HG03108 (cell line): Measurements from ENCODE around the gene RASAL2.

Experiments
- ATAC-seq: cut with Tn5 transposase; IDR thresholded peaks from one replicate; pipeline ENCODE4 v1.9.1; 2021; ENCODE audit warnings: moderate library complexity; ENCODE audit not compliant: unreplicated experiment

RASAL2 gene

DNA sequence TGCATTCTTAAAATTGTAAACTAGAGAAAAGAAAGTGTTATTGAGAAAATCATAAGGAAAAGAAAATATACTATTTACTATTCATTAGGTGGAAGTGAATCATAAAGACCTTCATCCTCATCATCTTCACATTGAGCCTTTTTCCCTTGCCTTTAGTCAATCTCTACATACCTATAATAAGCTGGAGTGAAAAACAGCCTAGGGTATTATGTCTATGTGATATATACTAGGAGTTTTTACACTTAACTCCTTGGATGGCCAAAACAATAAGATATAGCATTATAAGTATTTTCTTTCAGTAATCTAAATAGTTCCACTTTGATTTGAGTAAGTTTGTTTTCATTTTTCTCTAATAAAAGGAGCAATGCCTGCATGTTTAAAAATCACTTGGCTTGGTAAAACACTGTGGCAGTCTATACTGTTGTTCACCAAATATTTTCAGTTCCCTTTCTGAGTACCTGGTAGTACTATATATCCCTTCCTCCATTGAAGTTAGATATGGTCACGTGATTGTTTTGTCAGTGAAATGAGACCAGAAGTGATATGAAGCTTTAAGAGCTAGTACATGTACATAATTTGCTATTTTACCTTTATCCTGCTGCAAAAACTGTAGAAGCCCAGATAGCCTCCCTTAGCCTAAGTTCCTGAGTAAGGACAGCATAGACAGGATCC is 324.5 kb downstream of the RASAL2 start:
- ATAC-seq: peak; percentile 80

- no peak for ATAC-seq
Observed at GRCh38 chr1:178434360-178434759, 340.5 kb downstream of the RASAL2 start.

DNA sequence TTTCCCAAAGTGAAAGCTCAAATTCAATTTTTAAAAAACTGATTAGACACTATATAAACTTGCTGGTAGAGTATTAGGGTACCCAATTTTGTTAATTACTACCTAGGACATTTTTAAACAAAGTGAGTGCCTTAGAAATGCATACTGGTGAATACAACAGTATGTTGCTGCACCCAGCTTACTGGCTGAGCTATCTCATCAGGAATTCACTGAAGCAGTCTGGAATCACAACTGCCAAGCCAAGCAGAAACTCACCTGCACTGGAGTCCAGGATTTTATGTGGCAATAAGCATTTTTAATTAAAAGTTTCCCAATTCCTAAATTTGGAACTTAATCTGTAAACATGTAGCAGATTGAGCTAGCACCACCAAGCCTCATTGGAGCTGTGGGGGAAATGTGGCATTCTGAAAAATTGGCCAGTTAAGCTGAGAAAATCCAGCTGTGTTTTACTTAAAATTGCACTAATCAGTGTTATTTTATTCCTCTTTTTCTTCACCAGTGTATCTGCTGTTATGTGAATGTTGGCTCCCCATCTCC is 341.1 kb downstream of the RASAL2 start:
- ATAC-seq: no peak

DNA sequence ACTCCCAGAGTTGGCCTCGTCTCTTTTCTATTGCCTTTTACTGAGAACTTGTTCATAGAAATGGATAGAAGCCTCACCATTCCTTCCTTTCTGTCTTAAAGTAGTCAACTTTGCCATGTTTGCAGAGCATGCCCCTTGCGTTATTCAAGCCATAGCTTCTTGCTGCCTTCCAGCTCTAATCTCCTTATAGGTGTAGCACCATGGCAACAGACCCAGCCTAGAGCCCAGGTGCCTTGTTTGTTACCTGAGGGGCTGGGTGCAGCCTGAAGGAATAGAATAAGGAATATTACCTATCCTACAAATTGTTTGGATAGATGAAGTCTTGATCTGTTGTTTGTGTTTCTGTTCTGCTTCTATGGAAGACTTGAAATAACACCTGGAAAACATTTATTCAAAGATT is 343.0 kb downstream of the RASAL2 start:
- no peak for ATAC-seq

DNA sequence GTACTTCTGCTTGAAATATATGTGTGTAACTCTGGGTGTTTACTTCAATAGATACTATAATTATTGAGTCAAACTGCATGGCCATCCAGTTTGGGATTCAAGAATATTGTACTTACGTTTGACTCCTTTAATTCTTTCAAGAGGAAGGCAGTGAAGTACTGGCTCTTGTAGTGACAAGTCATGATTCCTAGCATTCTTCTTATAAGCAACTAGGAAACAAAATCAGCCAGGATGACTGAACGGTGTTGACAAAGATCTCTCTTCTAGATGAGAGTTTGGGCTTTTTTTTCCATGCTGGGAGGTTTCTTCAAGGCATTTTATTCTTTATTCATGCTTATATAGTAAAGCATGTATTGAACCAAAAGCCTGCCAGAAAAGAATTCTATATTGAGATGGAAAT is 344.5 kb downstream of the RASAL2 start:
- ATAC-seq: no peak

DNA sequence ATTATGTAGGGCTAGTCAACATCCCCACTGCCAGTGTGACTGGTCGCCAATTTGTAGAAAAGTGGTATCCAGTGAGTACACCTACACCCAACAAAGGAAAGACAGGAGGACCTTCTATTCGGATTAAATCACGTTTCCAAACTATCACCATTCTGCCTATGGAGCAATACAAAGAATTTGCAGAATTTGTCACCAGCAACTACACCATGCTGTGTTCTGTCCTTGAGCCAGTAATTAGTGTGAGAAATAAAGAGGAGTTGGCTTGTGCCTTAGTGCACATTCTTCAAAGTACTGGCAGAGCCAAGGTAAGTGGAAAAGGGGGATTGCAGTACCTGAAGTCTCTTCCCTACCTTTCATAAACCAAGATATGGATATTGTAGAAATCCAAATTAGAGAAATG is 349.0 kb downstream of the RASAL2 start:
- no peak for ATAC-seq

DNA sequence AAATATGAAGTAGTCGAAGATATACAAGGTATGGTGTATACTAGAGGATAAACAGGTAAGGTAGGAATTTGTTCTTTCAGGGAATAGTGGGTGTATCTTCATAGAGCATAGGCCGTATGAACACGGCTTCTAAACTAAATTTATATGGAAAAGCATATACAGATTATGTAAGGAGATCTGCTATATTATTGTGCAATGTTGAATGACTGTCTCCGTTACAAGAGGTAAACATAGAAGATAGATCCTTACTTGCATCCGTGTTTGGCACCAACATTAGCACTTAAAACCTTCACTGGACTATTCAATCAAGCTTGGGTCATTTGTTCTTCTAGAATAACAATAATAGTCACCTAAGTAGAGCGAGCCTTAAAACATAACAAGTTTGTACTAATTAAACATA is 357.0 kb downstream of the RASAL2 start:
- ATAC-seq: no peak

GRCh38 chr1:178451529-178451928 is 357.6 kb downstream of the RASAL2 start:
- no peak for ATAC-seq

DNA sequence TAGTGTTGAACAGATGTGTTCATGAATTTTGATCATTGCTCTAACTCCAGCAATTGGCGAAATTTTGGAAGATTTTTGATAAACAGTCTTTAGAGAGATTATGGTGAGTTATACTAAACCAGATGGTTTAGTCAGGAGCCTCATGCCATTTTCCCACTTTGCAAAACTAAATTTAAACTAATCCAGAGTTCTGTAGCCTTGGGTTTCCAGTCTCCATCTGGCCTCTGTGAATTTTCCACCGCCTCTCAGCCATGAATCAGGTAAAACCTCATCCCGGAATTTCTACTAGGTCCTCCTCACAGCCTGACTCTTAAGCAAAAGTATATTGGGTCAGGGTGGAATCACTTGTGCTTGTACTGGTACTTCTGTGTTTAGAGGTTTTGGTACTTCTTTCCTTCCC is 358.1 kb downstream of the RASAL2 start:
- no peak for ATAC-seq

DNA sequence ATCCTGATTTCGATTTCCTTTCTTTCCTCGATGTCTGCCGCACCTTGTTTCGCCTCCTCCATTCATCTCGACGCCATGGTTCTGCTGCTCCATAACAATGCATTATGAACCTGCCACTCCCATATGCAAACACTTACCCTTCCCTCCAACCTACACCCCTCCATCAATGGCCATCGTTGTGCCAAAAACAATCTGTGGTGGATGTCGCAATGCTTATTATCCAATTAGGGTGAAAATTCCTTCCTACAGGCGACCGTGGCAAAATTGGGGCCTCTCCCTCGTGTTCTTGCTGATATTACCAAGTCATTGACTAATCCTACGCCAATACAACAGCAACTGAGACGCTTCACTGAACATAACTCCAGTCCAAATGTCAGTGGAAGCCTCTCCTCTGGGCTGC is 362.6 kb downstream of the RASAL2 start:
- no peak for ATAC-seq

GRCh38 chr1:178457651-178458050 is 363.7 kb downstream of the RASAL2 start:
- no peak for ATAC-seq

DNA sequence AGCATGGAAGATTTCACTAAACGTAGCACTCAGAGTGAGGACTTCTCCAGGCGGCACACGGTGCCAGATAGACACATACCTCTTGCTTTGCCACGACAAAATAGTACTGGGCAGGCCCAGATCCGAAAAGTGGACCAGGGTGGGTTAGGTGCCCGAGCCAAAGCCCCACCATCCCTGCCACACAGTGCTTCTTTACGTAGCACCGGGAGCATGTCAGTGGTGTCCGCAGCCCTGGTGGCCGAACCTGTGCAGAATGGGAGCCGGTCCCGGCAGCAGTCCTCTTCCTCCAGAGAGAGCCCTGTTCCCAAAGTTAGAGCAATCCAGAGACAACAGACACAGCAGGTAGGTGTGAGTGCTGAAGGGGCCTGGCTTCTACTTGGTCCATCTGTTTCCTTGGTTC is 364.3 kb downstream of the RASAL2 start:
- no peak for ATAC-seq

DNA sequence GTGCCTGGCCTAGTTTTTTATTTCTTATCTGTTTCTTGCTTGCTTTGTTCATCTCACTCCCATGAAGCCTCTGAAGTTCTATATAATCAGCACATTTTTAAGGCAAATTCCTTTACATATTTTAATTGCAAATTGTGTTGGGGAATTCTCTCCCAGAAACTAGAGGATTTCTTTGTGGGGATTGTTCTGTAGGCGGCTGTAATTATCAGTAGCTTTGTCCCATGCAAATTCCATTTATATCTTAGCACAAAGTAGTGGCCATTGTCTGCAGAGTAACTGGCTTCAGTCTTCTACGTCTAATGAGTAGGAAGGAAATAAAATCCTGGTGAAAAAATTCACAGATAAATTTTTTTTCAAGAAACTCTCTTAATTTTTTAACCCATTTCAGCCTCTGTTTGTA is 367.2 kb downstream of the RASAL2 start:
- no peak for ATAC-seq

- ATAC-seq: no peak
Observed at GRCh38 chr1:178461701-178462100, 367.8 kb downstream of the RASAL2 start.

- no peak for ATAC-seq
Observed at GRCh38 chr1:178464141-178464540, 370.2 kb downstream of the RASAL2 start.

- no peak for ATAC-seq
Observed at GRCh38 chr1:178464566-178464965, 370.7 kb downstream of the RASAL2 start.

DNA sequence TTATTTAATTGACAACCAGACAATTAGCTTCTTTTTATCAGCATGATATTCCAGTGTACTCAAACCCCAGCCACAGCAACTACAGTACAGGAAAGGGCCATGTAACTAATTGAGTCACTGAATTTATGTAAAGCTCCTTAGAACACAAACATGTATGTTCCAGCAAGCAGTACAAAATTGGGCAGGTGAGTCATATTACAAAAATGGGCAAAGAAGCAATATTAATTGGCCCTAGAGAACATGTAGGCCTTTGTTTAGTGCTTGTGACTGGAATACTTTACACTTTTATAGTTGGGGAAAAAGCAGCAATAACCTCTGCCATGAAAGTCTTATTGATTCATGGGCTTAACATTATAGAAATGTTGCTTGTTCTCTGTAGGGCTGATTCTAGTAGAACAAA is 371.1 kb downstream of the RASAL2 start:
- ATAC-seq: no peak

- ATAC-seq: no peak
Observed at GRCh38 chr1:178467837-178468236, 373.9 kb downstream of the RASAL2 start.

- no peak for ATAC-seq
Observed at GRCh38 chr1:178470411-178470960, 376.6 kb downstream of the RASAL2 start.

- ATAC-seq: no peak
Observed at GRCh38 chr1:178472531-178472930, 378.6 kb downstream of the RASAL2 start.

- no peak for ATAC-seq
Observed at GRCh38 chr1:178477373-178477772, 383.5 kb downstream of the RASAL2 start.

DNA sequence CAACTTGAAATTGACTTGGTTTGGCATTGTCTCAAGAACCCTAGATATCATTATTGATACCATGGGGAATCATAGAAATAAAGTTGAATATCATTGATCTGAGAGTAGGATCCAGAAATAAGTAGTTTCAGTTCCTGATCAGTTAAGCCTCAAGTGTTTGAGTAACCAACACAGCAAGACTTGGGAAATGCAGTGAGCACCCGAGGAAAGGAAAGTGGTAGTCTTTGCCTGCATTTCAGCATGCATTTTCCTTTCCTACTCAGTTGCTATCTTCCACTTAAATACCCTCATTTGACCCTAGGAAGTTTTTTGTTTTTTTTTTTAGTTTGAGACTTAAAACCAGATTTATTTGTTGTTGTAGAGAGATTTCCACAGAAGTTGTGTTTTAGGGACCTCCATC is 383.9 kb downstream of the RASAL2 start:
- ATAC-seq: no peak
